ENCODE measurements around the gene TLNRD1. TPM values are rescaled to one million over a fixed set of nuclear protein-coding genes. Genes with fewer than 3 reads are reported as not detected.

The TLNRD1 gene
- total and polyA plus RNA-seq, 7 donors: 0.65 to 5.1 (median 2.6) TPM

GRCh38 chr15:80967451-80967850 is 33.3 kb upstream of the TLNRD1 start:
- 44 to 60% (median 59%) methylated on average over 3 of the region's 3 CpGs for WGBS, 3 donors
- TF ChIP-seq CTCF (IDR thresholded peaks at IDR 0.05): no peak
- Histone ChIP-seq H3K27me3 (ENCODE audit: insufficient read depth in 3 of 3, low read length in 2 of 3) (no peaks in the 10 kb centered on the region), H3K4me3 (no peak overlapping the region), H3K36me3 (ENCODE audit: insufficient read depth in 1 of 2, low read depth in 1 of 2) (peaks cover 0 to 12% of the 10 kb centered on the region in 2 donors), H3K27ac (no peak overlapping the region), H3K4me1 (peaks cover 3% of the 10 kb centered on the region), H3K9me3 (peaks cover 4% of the 10 kb centered on the region)
- DNase-seq (no peak), ATAC-seq (no peak)
- intact Hi-C loops (cut with DNase I): loop anchor here in 1 of 2 donors (5.0 kb wide), 1 partner anchor 400 kb away; no protein-coding TSS in a partner anchor

- no peak overlapping the region for H3K4me3 ChIP-seq
- 84 to 95% (median 84%) methylated on average over 4 of the region's 4 CpGs for WGBS, 3 donors
Observed at GRCh38 chr15:80967991-80968510, 32.7 kb upstream of the TLNRD1 start.

GRCh38 chr15:80969316-80969715 is 31.4 kb upstream of the TLNRD1 start:
- Histone ChIP-seq H3K27me3 (ENCODE audit: insufficient read depth in 3 of 3, low read length in 2 of 3) (no peaks in the 10 kb centered on the region), H3K36me3 (ENCODE audit: insufficient read depth in 1 of 2, low read depth in 1 of 2) (peaks cover 0 to 15% of the 10 kb centered on the region in 2 donors), H3K4me3 (no peak overlapping the region), H3K4me1 (peaks cover 3% of the 10 kb centered on the region), H3K9me3 (peaks cover 2% of the 10 kb centered on the region), H3K27ac (no peak overlapping the region)
- no peak for TF ChIP-seq CTCF (IDR thresholded peaks at IDR 0.05)
- WGBS, 3 donors: 91 to 96% (median 95%) methylated on average over 7 of the region's 7 CpGs
- ATAC-seq: no peak
- intact Hi-C loops (cut with DNase I): loop anchor here in 1 of 2 donors (5.0 kb wide), 1 partner anchor 402 kb away; no protein-coding TSS in a partner anchor
- no peak for DNase-seq

More at GRCh38 chr15:80967991-80968510, 32.7 kb upstream of the TLNRD1 start:
- peaks cover 3% of the 10 kb centered on the region for H3K4me1 ChIP-seq
- peaks cover 0 to 15% of the 10 kb centered on the region in 2 donors for H3K36me3 ChIP-seq (ENCODE audit: insufficient read depth in 1 of 2, low read depth in 1 of 2)
- H3K27ac ChIP-seq: no peak overlapping the region
- no peaks in the 10 kb centered on the region for H3K27me3 ChIP-seq (ENCODE audit: insufficient read depth in 3 of 3, low read length in 2 of 3)
- no peak for ATAC-seq
- TF ChIP-seq CTCF (IDR thresholded peaks at IDR 0.05): no peak
- intact Hi-C loops (cut with DNase I): loop anchor here in 1 of 2 donors (5.0 kb wide), 1 partner anchor 401 kb away; no protein-coding TSS in a partner anchor
- DNase-seq: no peak
- peaks cover 4% of the 10 kb centered on the region for H3K9me3 ChIP-seq

GRCh38 chr15:80970018-80970657 is 30.6 kb upstream of the TLNRD1 start:
- peak; percentile 68 to 85 (median 72) for ATAC-seq
- H3K4me3 ChIP-seq: no peak overlapping the region
- H3K27me3 ChIP-seq (ENCODE audit: insufficient read depth in 3 of 3, low read length in 2 of 3): no peaks in the 10 kb centered on the region
- peaks cover 3% of the 10 kb centered on the region for H3K4me1 ChIP-seq
- no peaks in the 10 kb centered on the region for H3K9me3 ChIP-seq
- intact Hi-C loops (cut with DNase I): loop anchor here (2.0 to 10.0 kb wide), 4 partner anchors 191 to 515 kb away; partner anchors contain the start of gene CEMIP (in 1 of the 2)
- peak in 1 of 2 donors; percentile 42 for DNase-seq
- 56 to 60% (median 58%) methylated on average over 12 of the region's 12 CpGs for WGBS, 3 donors
- H3K27ac ChIP-seq: no peak overlapping the region
- H3K36me3 ChIP-seq (ENCODE audit: insufficient read depth in 1 of 2, low read depth in 1 of 2): peaks cover 0 to 15% of the 10 kb centered on the region in 2 donors
- peak; percentile 91 for TF ChIP-seq CTCF (IDR thresholded peaks at IDR 0.05)
